Femur (tissue), 1 donor: ENCODE measurements around the gene SST.

ENCODE experiments used
- DNase-seq: peaks from one replicate; pipeline ENCODE4 v3.0.0-alpha.2; 2017

SST gene

DNA sequence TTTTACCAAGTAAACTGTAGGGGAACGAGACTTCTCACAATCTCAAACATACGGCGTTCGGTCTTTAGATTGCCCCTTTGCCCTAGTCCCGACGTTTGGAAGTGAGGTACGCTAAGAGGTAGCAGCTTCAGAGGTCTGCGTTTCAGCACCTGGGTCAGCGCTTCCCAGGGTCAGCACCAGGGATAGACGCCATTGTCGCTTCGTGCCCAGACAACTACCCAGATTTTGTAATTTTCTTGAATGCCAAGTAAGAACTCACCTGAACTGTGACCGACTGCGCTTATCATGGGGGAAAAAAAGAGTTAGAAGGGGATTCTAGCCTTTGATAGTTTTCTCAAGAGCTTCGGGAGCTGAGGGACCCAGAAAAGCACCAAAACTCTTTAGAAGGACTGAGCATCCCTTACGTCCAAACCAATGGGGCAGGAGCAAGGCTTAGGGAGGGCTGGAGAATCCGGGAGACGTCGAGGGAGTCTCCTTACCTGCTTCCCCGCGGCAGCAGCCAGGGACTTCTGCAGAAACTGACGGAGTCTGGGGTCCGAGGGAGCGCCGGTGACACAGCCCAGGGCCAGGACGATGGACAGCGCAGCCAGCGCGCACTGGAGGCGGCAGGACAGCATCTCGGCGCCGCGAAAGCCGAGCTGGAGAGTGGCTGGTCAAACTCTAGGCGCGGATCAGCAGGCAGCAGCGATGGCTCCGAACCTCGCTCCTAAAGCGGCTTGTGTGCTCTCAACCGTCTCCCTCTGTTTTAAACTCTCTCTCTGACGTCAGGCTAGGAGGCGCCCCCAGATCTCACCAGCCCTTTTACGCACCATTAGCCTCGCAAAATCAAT lies at the start of gene SST:
SST (minus strand) TSS at position 720 of the 830 bp plus-strand sequence; CDS start at position 617, 103 bp downstream.
- peak; percentile 57 for DNase-seq

DNA sequence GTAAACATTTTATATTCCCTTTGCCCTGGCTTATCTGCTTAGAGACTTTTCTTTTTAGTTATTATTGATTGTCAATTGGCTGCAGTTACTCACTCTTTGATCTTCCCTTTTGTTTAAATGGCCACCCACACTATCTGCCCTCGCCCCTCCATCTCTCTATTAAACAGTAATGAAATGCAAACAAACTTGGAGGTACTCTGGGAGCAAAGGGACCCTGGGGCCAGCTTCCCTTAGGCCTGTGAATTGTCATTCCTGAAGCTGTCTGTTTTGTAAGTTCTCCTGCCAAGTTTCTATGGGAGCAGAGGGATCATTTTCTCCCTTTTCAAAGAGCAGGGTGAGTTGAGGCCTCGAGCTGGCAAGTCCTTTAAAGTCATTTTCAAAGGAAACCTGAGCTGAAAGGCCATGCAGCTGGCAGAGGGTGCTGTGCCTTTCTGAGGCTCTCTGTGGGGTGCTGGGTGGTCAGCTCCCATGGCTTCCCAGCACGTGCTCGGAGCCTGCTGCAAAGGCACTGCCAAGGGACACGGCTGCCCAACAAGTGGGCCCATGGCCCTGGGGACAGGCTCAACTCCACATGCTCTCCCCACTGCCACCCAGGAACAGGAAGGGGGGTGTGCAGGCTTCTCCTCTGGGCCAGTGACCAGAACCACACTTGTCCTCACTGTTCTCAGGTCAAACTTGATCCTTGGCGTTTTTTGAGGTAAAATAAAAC lies 49.6 kb upstream of the SST start:
- DNase-seq, result no peak

DNA sequence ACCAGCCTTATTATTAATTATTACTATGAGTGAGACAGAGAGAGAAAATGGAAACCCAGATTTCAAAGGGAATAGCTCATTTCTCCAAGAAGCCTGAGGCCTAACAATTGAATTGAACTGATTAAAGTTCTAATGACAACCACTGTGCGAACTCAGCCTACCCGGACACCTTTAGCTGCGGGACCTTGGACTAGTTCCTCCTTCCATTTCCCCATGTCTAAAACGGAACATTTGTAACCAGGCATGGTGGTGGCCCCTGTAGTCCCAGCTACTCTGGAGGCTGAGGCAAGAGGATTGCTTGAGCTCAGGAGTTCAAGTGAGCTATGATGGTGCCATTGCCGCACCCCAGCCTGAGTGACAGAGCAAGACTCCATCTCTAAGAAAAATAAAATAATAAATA lies 48.6 kb upstream of the SST start:
- DNase-seq, result no peak

DNA sequence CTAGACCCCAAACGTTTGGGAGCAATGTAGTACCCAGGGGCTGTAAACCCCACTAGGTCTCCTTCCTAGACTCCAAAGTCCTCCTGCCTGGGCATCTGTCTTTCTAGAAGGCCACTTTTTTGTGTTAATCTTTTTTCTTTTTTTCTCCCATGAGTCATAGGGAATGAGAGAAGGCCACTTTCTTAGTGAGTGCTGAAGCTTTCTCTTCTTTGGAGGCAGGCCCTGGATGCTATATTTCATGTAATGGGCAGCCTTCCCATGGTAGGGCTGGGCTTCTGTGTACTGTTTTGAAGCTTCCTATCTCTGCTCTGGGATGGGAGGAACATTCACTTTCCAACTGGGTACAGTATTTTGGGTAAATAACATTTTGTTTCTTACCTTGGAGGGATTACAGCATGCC lies 47.4 kb upstream of the SST start:
- DNase-seq, result no peak

DNA sequence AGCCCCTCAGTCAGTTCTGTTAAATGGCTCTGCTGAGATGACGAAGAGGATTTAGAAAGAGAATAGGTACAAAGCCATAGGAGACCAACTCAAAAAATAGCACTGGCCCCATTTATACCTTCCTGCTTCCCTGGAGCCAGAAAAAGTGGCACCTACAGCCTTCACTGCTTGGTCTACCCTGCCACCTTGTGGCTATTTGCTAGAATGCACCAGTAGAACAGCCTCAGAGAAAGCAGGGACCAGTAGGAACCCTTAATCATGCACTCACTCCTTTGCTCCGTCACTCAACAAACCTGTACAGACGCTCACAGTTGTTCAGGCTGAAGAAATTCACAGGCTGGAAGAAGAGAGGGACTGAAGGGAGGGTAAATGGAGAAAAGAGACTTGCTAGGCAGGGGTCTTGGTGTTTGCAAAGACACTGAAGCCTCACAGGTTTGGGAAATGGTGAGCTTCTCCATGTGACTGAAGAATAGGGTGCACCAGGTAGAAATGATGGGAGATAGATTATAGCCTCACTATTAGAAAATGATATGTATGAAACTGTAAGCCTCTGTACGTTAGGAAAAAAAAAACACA lies 44.3 kb upstream of the SST start:
- DNase-seq, result peak; percentile 72

DNA sequence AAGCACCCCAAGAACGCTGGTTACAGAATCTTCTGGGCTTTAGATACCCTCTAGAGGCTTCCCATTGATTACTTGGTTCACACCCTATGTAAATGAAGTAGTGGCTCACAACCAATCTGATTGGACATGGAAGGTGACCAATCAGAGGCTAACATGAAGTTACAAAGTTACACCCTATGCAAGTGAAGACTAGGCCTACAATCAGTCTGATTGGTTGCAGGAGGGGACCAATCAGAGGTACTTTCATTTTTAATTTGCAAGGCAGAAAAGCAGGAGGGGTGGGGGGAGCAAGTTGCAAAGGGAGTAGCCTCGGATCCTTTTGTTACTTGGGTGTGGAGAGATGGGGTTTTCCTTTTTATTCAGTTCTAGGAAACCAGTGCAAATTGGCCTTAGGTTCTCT lies 43.3 kb upstream of the SST start:
- DNase-seq, result no peak

DNA sequence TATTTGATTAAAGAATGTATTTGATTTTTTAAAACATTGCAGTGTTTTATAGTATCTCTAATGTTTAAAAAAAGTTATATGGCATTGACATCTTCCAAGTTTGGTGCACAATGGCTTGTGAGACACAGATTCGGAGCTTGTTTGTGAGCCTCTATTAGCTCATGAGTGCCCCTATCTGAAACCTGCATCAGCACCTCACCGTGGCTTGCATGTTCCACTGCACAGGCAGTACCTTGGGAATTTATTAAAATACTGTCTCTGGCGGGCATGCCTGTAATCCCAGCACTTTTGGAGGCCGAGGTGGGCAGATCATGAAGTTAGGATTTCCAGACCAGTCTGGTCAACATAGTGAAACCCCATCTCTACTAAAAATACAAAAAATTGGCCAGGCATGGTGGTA lies 39.0 kb upstream of the SST start:
- DNase-seq, result no peak

DNA sequence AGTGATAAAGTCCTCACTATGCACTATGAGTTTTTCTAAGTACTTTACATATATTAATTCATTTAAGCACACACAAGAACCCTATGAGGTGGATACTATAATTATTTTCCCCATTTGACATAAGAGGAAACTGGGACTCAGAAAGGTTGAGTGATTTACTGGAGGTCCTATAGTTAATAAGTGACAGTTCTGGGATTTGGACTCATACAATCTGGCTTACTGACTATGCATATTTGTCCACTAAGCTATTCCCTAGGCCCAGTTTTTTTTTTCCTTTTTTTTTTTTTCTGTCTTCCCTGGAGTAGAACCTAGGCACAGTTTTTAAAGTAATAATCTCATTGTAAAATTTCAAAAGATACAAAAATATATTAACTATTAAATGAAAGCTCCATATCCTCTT lies 38.5 kb upstream of the SST start:
- no peak for DNase-seq

DNA sequence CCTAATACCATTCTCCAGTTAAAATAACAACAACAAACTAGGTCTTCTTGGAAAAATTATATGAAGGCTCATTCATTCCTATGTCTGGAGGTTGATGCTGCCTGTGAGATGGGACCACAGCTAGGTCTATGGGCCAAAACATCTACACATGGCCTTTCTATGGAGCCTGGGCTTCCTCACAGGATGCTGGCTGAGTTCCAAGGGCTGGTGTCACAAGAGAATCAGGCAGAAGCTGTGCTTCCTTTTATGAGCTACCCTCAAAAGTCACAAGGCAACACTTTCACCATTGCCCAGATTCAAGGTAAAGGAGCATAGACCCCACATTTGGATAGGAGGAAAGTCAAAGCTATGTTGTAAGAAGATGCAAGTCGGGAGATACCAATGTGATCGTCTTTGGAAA lies 36.8 kb upstream of the SST start:
- DNase-seq, result no peak

DNA sequence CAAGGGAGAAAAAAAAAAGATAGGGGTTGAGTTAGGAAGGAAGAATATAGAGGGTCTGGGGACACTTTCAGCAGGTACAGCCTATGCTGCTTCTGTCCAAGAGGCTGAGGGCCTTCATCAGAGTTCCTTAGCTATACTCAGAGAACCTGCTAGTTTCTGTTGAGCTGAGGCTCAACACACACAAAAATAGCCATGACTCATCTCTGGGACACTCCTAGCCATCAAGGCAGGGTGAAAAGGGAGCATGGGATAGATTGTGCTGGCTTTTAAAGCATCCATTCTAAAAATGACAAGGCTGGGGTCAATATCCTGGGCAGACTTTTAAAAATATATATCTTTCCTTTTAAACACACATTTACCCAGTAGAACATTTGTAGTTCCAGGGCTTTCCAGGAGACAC lies 35.0 kb upstream of the SST start:
- no peak for DNase-seq

DNA sequence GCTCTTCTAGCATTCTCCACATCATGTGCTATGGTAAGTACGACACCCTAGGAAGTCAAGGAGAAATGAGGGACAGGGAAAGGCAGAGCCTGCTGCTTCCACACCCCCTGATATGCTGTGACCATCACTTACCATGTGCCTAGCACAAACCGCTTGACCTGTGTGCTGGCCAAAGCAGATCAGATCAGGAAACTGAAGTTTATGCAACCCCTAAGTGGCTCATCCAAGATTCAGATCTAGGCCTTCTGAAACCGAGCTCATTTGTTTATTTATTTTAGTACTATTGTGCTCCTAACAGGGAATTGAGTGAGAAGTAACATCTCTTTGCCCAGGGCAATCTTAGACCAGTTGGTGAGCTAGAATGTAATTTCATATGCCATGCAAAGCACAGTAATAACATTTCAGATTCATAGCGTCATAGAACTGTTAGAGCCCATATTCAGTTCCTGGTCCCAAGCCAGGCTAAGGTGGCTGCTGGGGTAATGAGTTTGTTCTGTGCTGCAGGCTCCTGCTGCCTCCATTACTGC lies 32.4 kb upstream of the SST start, which contains the start of gene RTP2:
RTP2 (minus strand) TSS at position 51 of the 527 bp plus-strand sequence. CDS start 429 bp downstream, outside the sequence.
- no peak for DNase-seq

DNA sequence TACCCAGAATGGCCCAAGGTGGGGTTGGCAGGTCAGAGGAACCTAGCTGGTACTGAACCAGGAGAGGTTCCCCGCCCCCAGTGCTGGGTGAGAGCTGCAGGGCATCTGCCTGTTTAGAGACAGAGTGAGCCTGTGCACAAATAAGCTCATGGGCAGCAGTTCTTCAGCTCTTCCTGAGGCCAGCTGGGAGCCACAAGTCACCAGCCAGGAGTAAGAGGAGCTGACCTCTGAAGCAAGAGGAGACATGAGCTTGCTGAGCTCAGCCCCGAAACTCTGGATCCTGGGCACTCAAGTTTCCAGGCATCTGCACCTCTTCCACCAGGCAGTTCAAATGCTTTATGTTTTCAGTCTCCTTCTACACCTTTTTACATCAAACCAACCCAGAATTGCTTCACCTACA lies 30.1 kb upstream of the SST start:
- no peak for DNase-seq

DNA sequence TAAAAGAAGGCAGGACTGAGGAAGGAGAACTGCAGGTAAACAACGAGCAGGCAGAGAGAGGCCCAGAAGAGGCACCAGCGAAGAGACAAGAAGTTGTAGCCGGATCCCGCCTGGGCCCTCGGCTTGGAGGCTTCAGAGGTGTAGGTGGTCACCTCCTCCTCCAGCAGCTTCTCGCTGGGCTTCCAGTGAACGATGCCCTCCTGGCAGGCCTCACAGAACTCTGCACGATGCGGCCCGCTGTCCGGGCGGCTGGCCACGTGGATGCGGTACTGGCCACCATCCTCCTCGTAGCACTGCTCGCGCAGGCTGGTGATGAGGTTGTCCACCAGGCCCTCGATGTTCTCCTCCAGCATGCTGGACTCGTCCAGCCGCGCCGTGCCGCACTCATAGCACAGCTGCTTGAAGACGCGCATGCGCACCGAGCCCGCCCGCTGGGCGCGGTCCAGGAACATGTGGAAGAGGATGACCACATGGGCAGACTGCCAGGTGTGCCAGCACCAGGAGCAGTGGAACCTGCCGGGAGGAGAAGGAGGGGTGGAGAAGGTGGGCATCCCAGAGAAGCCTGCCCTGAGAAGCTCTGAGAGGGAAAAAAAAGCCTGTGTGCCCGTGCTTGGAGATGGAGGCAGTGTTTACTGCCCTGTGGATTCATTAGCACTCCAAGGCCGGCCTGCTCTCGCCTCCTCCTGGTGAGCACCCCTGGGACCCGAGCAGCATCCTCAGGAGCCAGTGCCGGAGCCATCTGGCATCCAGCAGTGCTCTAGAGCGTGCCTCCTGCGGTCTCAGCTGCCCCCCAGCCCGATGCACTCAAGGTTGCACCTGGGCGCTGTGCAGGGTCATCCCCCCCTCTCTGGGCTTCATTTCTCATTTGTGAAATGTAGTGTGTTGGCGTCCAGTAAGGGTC lies 28.6 kb upstream of the SST start:
- no peak for DNase-seq

DNA sequence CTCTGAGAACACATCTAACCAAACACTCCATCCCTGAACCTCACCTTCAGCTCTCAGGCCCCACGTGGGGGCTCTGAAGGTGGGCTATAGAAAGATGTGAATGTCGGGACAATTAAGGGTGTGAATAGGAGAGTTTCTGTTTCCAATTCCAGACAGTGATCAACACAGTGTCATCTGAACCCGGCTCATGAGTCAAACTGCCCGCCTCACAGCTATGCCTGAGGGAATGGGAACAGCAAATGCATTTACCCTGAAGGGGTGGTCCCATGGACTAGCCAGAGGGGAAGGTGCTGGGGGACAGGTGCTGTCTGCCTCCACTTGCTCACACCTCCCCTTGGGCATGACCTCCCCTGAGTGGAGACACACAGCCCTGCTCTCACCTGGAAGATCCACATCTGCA lies 25.8 kb upstream of the SST start:
- DNase-seq, result no peak

DNA sequence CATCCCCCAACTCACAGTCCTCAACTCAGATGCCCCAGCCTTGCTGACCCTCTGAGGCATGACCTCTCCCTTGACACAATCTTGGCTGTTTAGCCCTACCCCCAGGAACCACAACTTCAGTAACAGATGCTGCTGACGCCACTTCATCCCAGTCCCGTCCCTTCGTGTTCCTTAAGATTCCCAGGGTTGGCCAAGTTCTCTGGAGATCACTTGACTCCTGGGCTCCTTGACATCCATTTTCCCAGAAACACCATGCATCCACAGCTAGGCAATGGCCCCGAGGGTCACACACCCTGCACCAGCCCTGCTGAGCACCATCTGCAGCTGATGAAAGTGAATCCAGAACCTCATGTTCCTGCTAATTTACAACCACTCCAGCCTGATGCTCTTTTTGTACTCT lies 25.3 kb upstream of the SST start:
- no peak for DNase-seq

DNA sequence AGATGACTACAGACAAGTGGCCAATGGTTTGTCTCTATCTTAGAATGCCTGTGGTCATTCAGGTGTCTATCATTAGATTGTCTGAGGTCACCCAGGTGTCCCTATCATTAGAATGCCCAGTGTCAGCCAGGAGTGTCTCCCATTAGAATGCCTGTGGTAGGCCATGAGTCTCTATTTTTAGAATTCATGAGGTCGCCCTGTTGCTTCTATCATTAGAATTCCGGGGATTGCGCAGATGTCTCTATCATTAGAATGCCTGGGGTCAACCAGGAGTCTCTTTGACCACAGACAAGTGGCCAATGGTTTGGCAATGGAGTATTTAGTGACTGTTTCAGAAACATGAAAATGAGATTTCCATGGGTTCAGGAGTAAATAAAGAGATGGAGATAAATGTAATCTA lies 24.6 kb upstream of the SST start:
- no peak for DNase-seq

DNA sequence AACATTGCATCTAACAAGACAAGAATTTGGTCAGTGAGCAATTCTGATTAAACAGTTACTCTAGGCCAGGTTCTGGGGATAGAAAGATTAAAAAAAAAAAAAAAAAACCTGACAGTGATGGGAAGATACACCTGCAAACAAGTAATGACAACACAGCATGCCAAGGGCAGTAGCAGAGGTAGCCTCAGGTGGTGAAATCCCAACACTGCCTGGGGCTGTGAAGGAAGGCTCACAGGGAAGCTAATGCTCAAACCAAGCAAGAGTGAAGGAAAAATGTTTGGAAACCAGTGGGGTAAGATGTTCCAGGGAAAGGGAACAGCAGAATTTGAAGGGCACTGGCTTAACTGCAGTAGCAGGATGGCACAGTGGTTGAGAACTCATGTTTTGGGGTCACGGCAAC lies 23.2 kb upstream of the SST start:
- no peak for DNase-seq

DNA sequence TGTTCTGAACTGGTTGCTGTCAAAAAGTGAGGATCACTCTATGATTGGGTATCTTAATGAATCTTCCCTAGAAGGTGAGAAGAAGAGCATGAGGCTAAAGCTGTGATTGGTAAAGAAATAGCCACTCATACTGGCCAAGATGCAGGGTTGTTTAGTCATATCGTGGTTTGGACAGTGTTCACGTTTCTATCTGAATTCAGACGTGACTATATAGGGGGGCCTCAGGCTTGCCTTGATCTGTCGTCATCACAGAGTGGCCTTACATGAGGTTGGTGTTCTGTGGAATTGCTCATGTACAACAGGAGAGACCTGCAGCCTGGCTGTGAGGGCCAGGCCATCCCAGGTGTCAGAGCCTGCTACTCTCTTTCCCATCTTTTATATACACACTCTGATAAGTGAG lies 19.8 kb upstream of the SST start:
- DNase-seq, result no peak

DNA sequence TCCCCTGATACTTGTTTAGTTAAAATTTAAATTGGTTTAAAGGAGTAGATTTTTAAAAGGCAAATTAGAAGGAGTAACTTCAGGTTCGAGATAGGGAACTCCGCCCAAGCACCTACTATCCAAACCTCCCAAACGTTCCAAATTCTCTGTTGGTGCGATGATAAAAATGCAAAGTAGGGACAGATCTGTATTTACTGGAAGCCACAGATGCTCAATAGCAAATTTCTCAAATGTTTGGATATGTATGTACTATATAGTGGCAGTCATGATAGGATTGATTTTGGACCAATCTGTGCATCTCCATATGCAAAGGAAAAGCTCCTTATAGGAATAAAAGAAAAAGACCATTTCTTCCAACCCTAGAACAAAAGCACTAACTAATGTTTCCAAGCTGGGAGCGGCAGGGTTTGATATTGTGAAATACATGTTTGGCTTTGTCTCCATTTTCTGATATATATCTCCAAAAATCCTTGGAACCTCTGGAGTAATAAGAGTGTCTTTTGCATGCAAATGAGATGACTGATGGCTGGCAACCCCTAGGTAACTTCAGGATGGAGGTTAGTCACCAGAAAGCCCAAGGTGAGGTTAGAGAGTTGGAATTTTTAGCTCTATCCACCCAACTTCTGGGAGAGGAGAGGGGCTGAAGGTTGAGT lies 16.6 kb upstream of the SST start:
- DNase-seq, result no peak

DNA sequence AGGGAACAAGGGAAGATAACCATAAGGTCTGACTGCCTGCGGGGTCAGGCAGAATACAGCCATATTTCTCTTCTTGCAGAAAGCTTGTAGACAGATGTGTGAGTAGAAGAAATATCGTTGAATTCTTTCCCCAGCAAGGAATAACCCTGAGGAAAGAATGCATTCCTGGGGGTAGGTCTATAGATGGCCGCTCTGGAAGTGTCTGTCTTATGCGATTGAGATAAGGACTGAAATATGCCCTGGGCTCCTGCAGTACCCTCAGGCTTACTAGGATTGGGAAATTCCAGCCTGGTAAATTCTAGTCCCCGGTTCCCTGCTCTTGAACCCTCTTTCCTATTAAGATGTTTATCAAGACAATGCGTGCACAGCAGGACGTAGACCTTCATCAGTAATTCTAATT lies 15.8 kb upstream of the SST start:
- no peak for DNase-seq

DNA sequence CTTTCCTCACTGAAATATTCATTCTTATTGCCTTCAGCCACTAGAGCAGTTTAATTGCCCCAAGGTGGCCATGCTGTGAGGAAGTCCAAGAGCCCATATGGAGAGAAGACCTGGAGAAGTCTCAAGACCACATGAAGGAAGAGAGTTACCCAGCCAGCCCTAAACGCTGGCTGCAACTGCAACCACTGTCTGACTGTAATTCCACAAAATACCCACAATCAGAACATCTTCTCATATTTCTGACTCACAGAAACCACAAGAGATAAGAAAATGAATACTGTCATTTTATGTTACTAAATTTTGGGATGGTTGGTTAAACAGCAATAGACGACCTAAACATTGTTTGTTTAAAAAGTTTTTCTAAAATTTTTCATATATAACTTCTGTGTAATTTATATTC lies 14.7 kb upstream of the SST start:
- no peak for DNase-seq

DNA sequence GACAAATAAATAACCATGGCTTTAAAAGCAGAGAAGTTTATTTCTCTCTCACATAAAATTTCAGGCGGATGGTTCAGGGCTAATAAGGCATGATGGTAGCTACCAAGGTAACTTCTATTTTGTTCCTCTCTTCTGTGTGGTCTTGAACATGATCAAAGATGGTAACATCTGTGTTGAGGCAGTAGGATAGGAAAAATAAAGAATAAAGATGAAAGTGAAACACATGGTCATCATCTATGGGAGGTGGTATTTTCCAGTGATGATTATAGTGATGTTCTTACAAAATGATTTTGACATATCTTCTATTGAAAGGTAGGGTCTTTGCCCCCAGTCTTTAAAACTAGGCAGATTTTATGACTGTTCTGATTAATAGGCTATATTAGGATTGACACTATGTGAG lies 14.2 kb upstream of the SST start:
- no peak for DNase-seq
